ENCODE measurements around the gene CYP27A1.

DNA sequence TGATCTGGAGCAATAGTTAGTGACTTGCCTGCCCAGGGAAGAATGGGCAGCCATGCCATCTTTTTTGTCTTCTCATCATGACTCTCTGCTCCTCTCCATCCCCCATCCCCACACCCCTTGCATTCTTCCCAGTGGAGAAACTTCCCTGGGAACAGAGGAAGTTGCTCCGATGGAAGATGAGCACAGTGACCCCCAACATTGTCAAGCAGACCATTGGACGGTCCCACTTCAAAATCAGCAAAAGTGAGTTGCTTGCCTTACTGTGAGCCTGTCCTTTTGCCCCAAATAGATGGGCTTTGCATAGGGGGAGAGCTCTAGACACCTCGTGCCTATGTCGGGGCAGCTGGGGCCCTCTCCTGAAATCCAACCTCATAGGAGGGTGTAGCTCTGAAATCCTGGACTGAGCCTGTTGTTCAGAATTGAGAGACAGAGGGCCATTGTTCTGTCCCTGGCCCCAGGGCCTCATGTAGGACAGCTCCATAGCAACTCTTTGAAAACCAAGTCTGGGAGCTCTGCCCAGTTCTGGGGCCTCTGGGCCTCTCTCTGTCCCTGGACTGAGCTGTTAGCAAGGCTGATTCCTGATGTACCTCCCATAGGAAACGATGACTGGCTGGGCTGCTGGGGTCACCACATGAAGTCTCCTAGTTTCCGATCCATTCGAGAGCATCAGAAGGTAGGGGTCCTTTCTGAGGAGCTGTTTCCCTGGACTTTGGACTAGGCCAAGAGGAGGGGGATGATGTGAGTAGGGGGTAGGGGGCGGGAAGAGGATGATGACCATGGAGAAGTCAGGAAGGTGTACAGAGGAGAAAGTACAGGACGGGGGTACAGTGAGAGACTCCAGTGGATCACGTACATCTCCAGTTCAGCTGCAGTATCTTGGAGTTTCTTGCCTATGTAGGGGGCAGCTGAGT, 36.1 kb upstream of the CYP27A1 start:
- no peak for TF ChIP-seq POLR2A (IDR thresholded peaks at IDR 0.05)
- TF ChIP-seq, protein P1, sequence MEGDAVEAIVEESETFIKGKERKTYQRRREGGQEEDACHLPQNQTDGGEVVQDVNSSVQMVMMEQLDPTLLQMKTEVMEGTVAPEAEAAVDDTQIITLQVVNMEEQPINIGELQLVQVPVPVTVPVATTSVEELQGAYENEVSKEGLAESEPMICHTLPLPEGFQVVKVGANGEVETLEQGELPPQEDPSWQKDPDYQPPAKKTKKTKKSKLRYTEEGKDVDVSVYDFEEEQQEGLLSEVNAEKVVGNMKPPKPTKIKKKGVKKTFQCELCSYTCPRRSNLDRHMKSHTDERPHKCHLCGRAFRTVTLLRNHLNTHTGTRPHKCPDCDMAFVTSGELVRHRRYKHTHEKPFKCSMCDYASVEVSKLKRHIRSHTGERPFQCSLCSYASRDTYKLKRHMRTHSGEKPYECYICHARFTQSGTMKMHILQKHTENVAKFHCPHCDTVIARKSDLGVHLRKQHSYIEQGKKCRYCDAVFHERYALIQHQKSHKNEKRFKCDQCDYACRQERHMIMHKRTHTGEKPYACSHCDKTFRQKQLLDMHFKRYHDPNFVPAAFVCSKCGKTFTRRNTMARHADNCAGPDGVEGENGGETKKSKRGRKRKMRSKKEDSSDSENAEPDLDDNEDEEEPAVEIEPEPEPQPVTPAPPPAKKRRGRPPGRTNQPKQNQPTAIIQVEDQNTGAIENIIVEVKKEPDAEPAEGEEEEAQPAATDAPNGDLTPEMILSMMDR (IDR thresholded peaks at IDR 0.05): no peak
